ENCODE results near the gene GABARAP.
A peak's percentile ranks its signal among the peaks of the same experiment; 100 is the strongest.

Gene GABARAP

DNA sequence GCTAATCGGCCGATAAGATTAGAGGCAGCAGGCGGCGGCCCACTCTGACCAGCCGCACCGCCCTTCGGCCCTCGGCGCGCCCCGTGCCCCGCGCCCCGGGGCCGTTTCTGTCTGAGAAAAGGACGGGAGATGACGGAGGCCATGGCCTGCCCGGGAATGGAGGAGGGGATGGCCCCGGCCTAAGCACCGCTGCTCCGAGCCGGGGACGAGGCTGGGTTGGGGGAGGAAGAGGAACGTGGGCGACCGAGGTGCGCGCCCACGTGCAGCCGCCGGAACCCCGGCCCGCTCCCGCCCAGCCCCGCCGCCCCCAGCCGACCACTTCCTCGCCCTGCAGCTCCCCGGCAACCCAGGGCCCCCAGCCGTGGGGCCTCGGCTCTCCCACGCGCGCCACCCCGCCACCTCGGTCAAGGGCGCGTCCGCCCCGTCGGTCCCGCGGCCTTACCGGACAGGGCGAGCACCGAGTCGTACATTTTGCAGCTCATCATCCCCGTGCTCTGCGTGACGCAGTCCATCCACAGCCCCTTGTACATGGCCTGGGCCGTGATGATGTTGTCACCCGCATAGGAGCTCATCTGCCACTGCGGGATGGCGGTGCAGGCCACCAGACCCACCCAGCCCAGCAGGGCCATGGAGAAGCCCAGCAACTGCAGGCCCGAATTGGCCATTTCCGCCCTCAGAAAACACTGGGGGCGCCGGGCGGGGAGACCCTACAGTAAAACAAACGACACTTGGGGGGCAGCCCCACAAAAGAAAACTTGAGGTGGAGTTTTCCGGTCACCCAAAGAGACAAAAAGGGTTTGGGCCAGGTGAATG, 19.3 kb upstream of the GABARAP start:
- TF ChIP-seq POLR2AphosphoS5 (IDR thresholded peaks at IDR 0.05; ENCODE audit: low read depth, low read length) (no peak), POU2F2 (IDR thresholded peaks at IDR 0.05; ENCODE audit: low read depth, low read length) (no peak), PAX5 (IDR thresholded peaks at IDR 0.05; ENCODE audit: insufficient read depth, low read length, severe bottlenecking) (no peak), SPI1 (IDR thresholded peaks at IDR 0.05; ENCODE audit: low read depth, low read length) (no peak)
- FAIRE-seq (peak; percentile 77), DNase-seq (ENCODE audit: insufficient read length, low spot score) (peak; percentile 64)

DNA sequence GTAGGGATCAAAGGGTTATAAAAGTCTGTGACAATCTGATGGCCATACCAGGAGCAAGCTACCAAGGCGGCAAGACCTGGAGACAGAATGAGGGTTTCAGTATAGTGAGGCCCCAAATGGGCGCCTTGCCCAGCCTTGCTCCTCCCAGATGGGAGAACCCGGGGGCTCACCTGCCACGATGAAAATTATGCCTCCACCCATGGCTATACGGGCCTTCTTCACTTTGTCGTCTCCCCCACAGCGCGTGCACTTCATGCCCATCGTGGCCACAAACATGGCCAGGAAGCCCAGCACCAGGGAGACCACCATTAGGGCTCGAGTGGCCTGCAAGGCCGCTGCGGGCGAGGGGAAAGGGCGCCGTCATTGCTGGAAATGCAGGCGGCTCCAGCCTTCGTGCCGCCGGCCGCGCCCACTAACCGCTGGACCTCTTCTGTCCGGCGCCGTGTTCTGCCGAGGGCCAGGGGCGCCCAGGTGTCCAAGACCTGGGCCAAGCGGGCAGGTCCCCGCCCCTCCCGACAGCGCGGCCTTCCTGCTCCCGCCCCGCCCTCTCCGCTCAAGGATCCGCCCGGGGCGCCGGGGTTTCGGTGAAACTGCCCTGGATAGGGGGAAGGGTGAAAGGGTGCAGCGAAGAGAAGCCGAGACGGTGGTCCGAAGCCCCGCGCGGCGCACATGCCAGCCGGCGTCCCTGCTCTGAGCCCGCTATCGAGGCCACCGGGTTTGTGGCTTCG, 18.6 kb upstream of the GABARAP start:
- no peak for TF ChIP-seq SPI1 (IDR thresholded peaks at IDR 0.05; ENCODE audit: low read depth, low read length)
- no peak for TF ChIP-seq TAF1 (IDR thresholded peaks at IDR 0.05; ENCODE audit: low read depth, low read length)
- 0 out of 2 replicates have a peak, but pooled peaks have one; percentile 1 for TF ChIP-seq POU2F2 (IDR thresholded peaks at IDR 0.05; ENCODE audit: low read depth, low read length)
- no peak for TF ChIP-seq POLR2A (IDR thresholded peaks at IDR 0.05; ENCODE audit: low read depth, low read length)
- TF ChIP-seq PAX5 (IDR thresholded peaks at IDR 0.05; ENCODE audit: insufficient read depth, low read length, severe bottlenecking) = no peak
- no peak; the same call in 1 of the 2 replicates for TF ChIP-seq POLR2AphosphoS5 (IDR thresholded peaks at IDR 0.05; ENCODE audit: low read depth, low read length)
- DNase-seq (ENCODE audit: insufficient read length, low spot score) = peak; percentile 79
- peak; percentile 76 for FAIRE-seq

DNA sequence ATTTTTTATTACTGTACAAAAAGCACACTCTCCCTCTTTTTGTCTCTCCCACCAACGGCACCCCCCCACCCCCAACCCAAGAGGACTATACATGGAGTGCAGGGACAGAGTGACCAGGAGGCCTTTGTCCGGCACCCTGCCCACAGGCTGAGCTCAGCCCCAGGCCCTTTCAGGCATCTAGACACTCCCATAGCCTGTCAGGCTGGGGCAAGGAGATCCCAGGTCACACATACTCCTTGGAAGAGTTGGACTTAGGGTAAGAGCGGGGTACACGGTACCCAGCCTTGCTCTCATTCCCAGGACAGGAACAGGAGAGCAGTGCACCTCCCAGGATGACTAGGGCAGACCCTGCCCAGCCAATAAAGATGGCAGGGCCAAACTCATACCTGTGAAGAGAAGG, 17.9 kb upstream of the GABARAP start:
- TF ChIP-seq POU2F2 (IDR thresholded peaks at IDR 0.05; ENCODE audit: low read depth, low read length) (0 out of 2 replicates have a peak, but pooled peaks have one; percentile 28), SPI1 (IDR thresholded peaks at IDR 0.05; ENCODE audit: low read depth, low read length) (no peak), TAF1 (IDR thresholded peaks at IDR 0.05; ENCODE audit: low read depth, low read length) (no peak), POLR2AphosphoS5 (IDR thresholded peaks at IDR 0.05; ENCODE audit: low read depth, low read length) (no peak), PAX5 (IDR thresholded peaks at IDR 0.05; ENCODE audit: insufficient read depth, low read length, severe bottlenecking) (no peak), POLR2A (IDR thresholded peaks at IDR 0.05; ENCODE audit: low read depth, low read length) (no peak; the same call in 1 of the 2 replicates)
- FAIRE-seq (no peak), DNase-seq (ENCODE audit: insufficient read length, low spot score) (no peak)

DNA sequence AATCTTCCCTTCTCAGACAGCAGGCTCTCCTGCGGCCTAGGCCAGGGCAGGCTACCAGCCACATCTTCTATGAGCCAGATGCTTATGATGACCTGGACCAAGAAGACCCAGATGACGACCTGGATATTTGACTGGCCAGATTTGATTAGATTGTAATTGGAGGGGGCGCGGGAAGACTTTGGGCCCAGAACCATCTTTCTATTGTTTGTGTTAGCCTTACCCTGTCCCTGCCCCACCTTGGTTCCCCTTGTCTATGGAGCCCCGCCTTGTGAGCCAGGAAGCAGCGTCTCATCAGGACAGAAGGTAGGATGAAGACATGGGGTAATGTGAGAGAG, 17.3 kb upstream of the GABARAP start:
- DNase-seq (ENCODE audit: insufficient read length, low spot score) (no peak), FAIRE-seq (no peak)
- no peak for TF ChIP-seq SPI1 (IDR thresholded peaks at IDR 0.05; ENCODE audit: low read depth, low read length)
- no peak for TF ChIP-seq POLR2AphosphoS5 (IDR thresholded peaks at IDR 0.05; ENCODE audit: low read depth, low read length)
- TF ChIP-seq PAX5 (IDR thresholded peaks at IDR 0.05; ENCODE audit: insufficient read depth, low read length, severe bottlenecking) = no peak
- TF ChIP-seq POU2F2 (IDR thresholded peaks at IDR 0.05; ENCODE audit: low read depth, low read length) = no peak
- no peak for TF ChIP-seq TAF1 (IDR thresholded peaks at IDR 0.05; ENCODE audit: low read depth, low read length)
- no peak for TF ChIP-seq POLR2A (IDR thresholded peaks at IDR 0.05; ENCODE audit: low read depth, low read length)

DNA sequence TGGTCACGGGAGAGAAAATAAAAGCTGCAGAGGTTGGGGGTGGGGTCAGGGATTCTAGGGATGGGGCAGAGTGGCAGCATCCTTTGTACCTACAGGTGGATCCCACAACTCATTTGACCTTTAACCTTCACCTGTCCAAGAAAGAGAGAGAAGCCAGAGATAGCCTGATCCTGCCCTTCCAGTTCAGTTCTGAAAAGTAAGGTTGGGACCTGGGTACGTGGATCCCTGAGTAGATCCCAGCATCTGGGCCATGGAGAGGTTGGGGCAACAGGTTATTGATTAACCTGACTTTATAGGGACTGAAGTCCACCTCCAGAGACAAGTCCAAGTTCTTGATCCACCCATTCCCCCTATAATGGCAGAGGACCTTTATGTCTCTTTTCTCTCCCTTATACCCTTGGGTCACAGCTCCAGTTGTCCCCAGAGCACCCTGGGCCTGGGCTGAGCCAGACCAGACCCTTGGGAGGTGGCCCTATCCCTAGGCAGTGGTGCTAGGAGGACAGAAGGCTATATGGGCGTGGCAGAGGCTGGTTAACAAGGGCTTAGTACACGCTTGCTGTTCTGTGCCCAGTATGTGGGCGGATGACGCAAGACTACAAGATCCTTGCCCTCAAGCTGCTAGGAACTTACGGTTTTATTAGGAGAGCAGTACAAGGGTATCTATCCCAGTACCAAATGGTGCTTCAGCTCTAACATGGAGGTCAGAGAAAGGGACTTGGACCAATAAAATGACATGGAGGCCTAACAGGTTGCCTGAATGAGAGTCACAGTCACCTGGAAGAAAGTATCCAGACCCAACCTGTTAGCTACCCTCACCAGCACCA, 16.7 kb upstream of the GABARAP start:
- DNase-seq (ENCODE audit: insufficient read length, low spot score) (no peak), FAIRE-seq (peak; percentile 52)
- TF ChIP-seq POLR2A (IDR thresholded peaks at IDR 0.05; ENCODE audit: low read depth, low read length) (no peak; the same call in 1 of the 2 replicates), POU2F2 (IDR thresholded peaks at IDR 0.05; ENCODE audit: low read depth, low read length) (no peak), TAF1 (IDR thresholded peaks at IDR 0.05; ENCODE audit: low read depth, low read length) (no peak), PAX5 (IDR thresholded peaks at IDR 0.05; ENCODE audit: insufficient read depth, low read length, severe bottlenecking) (no peak), POLR2AphosphoS5 (IDR thresholded peaks at IDR 0.05; ENCODE audit: low read depth, low read length) (no peak), SPI1 (IDR thresholded peaks at IDR 0.05; ENCODE audit: low read depth, low read length) (no peak)

DNA sequence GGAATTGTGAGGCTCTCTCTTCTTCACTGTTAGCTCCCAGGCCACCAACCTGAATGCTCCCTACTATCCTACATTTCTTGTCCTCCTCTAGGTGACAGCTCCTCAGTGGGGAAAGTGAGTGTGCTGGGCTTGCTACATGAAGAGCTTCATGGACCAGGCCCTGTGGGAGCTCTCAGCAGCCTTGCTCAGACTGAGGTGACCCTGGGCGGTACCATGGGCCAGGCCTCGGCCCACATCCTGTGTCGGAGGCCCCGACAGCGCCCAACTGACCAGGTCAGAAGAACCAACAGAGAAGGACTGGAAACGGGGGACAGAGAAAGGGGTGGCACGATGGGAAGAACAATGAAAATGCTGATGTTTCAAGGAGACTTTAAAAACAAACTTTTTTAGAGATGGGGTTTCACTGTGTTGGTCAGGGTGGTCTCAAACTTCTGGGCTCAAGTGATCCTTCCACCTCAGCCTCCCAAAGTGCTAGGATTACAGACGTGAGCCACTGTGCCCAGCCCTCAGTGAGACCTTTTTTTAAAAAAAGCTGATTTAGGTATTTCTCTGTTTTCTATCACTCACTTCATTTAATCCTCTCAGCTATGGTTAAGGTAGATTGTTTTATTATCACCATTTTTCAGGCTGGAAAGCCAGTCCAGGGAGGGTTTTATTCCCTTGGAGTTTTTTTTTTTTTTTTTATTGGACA, 14.7 kb upstream of the GABARAP start:
- no peak for TF ChIP-seq TAF1 (IDR thresholded peaks at IDR 0.05; ENCODE audit: low read depth, low read length)
- no peak for FAIRE-seq
- DNase-seq (ENCODE audit: insufficient read length, low spot score) = no peak

DNA sequence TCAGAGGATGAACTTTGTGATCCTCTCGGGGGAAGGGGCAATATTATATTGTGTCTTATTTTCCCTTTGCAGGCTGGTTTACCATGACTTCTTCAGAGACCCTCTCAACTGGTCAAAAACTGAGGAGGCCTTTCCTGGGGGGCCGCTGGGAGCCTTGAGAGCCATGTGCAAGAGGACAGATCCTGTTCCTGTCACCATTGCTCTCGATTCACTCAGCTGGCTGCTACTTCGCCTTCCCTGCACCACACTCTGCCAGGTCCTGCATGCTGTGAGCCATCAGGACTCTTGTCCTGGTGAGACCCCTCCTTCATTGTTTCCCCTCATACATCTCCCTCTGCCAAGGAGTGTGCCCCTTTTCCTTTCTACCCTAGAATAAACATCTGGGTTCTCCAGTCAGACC, 12.3 kb upstream of the GABARAP start:
- FAIRE-seq (no peak), DNase-seq (ENCODE audit: insufficient read length, low spot score) (no peak)
- TF ChIP-seq POLR2AphosphoS5 (IDR thresholded peaks at IDR 0.05; ENCODE audit: low read depth, low read length) = no peak
- no peak for TF ChIP-seq POLR2A (IDR thresholded peaks at IDR 0.05; ENCODE audit: low read depth, low read length)
- TF ChIP-seq PAX5 (IDR thresholded peaks at IDR 0.05; ENCODE audit: insufficient read depth, low read length, severe bottlenecking) = no peak
- TF ChIP-seq TAF1 (IDR thresholded peaks at IDR 0.05; ENCODE audit: low read depth, low read length) = no peak
- TF ChIP-seq POU2F2 (IDR thresholded peaks at IDR 0.05; ENCODE audit: low read depth, low read length) = no peak
- TF ChIP-seq SPI1 (IDR thresholded peaks at IDR 0.05; ENCODE audit: low read depth, low read length) = no peak

DNA sequence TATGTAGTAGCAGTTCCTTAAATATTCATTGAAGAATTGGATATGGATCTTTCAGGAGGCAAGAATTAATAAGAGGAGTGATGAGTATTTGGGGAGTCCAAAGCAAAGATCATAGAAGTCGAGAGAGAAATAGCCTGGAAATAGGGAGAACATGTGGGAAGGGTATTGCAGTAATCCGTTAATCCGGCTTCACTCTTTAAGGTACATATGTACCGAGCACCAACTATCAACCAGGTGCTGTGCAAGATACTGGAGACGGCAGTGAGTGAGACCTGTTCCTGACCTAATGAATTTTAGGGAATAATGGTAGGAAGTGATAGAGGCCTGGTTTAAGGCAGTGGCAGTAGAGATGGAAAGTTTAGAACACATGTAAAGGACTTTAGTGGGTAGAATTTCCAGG, 10.8 kb upstream of the GABARAP start:
- no peak for FAIRE-seq

More for the DNA sequence above, 10.8 kb upstream of the GABARAP start:
- no peak for DNase-seq (ENCODE audit: insufficient read length, low spot score)
- TF ChIP-seq POLR2AphosphoS5 (IDR thresholded peaks at IDR 0.05; ENCODE audit: low read depth, low read length) = no peak
- no peak for TF ChIP-seq SPI1 (IDR thresholded peaks at IDR 0.05; ENCODE audit: low read depth, low read length)
- TF ChIP-seq PAX5 (IDR thresholded peaks at IDR 0.05; ENCODE audit: insufficient read depth, low read length, severe bottlenecking) = no peak
- TF ChIP-seq TAF1 (IDR thresholded peaks at IDR 0.05; ENCODE audit: low read depth, low read length) = no peak
- TF ChIP-seq POLR2A (IDR thresholded peaks at IDR 0.05; ENCODE audit: low read depth, low read length) = no peak
- TF ChIP-seq POU2F2 (IDR thresholded peaks at IDR 0.05; ENCODE audit: low read depth, low read length) = no peak

Measured in GM12891 (cell line).